SU-DHL-6 (cell line): Measurements from ENCODE around the gene MUSTN1.

Experiments used
- CTCF ChIP-seq: fragments of 200-600 bp; sonication (generic); IDR thresholded peaks from one replicate; pipeline ENCODE4 v1.5.1; 2017; ENCODE audit warnings: antibody characterized with exemption, mild to moderate bottlenecking, low read length, moderate library complexity; ENCODE audit not compliant: insufficient read depth, poor library complexity, severe bottlenecking
- EZH2phosphoT487 ChIP-seq: fragments of 200-600 bp; sonication (generic), shearing (Covaris generic); conservative IDR thresholded peaks from 2 replicates; pipeline ENCODE4 v1.6.1; 2018; ENCODE audit warnings: mild to moderate bottlenecking, antibody characterized with exemption, low read length, moderate library complexity, mixed read lengths

GRCh38 chr3:52857864-52858263 lies 23.0 kb upstream of the MUSTN1 start:
- TF ChIP-seq CTCF (no peak), EZH2phosphoT487 (no peak)
